Cardiac fibroblast (primary cell): ENCODE data around the gene PPP4R3A.
"Not testable (repeated sequence)": the region's sequence is repeated elsewhere in the genome, so short reads cannot be mapped to it uniquely, and the experiment has no call there.

Experiments
- DNase-seq, 2 donors: peaks; one replicate each; pipeline versions ENCODE4 v3.0.0 to v3.0.0-alpha.2; 2010; ENCODE audit warnings: low read depth in 2 of 2
- H3K4me3 ChIP-seq, 2 donors: replicated peaks in 1 of 2; 1 replicate in 1 of 2; 2 replicates in 1 of 2; pipeline ENCODE4 v1.5.1; 2011; ENCODE audit warnings: low read depth in 2 of 2, low read length in 2 of 2, mild to moderate bottlenecking in 2 of 2, moderate library complexity in 1 of 2
- CTCF ChIP-seq: IDR thresholded peaks from one replicate; pipeline ENCODE4 v1.5.1; 2011; ENCODE audit warnings: low read depth, mild to moderate bottlenecking, low read length, inconsistent platforms

PPP4R3A gene

GRCh38 chr14:91536327-91536726 is 26.2 kb upstream of the PPP4R3A start:
- no peak overlapping the region for H3K4me3 ChIP-seq
- no peak for DNase-seq
- TF ChIP-seq CTCF = no peak

- H3K4me3 ChIP-seq, DNase-seq: not testable (repeated sequence)
Observed at GRCh38 chr14:91534059-91534458, 23.9 kb upstream of the PPP4R3A start.

- no peak overlapping the region for H3K4me3 ChIP-seq
- no peak for TF ChIP-seq CTCF
- no peak for DNase-seq
Observed at GRCh38 chr14:91533623-91534022, 23.5 kb upstream of the PPP4R3A start.

GRCh38 chr14:91523972-91524371 is 13.9 kb upstream of the PPP4R3A start:
- no peak for TF ChIP-seq CTCF
- H3K4me3 ChIP-seq = no peak overlapping the region
- no peak for DNase-seq

- no peak for TF ChIP-seq CTCF
- DNase-seq = no peak
- H3K4me3 ChIP-seq = no peak overlapping the region
Observed at GRCh38 chr14:91521061-91521640, 11.0 kb upstream of the PPP4R3A start.

GRCh38 chr14:91520138-91520537 is 10.0 kb upstream of the PPP4R3A start:
- TF ChIP-seq CTCF = no peak
- DNase-seq = no peak
- no peak overlapping the region for H3K4me3 ChIP-seq

- H3K4me3 ChIP-seq = no peak overlapping the region
- no peak for TF ChIP-seq CTCF
- no peak for DNase-seq
Observed at GRCh38 chr14:91519239-91520036, 9.3 kb upstream of the PPP4R3A start.
